ENCODE data around the gene ANO1.

- TF ChIP-seq, protein P1, sequence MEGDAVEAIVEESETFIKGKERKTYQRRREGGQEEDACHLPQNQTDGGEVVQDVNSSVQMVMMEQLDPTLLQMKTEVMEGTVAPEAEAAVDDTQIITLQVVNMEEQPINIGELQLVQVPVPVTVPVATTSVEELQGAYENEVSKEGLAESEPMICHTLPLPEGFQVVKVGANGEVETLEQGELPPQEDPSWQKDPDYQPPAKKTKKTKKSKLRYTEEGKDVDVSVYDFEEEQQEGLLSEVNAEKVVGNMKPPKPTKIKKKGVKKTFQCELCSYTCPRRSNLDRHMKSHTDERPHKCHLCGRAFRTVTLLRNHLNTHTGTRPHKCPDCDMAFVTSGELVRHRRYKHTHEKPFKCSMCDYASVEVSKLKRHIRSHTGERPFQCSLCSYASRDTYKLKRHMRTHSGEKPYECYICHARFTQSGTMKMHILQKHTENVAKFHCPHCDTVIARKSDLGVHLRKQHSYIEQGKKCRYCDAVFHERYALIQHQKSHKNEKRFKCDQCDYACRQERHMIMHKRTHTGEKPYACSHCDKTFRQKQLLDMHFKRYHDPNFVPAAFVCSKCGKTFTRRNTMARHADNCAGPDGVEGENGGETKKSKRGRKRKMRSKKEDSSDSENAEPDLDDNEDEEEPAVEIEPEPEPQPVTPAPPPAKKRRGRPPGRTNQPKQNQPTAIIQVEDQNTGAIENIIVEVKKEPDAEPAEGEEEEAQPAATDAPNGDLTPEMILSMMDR (IDR thresholded peaks at IDR 0.05; ENCODE audit: low read length): no peak
- TF ChIP-seq EZH2phosphoT487 (IDR thresholded peaks at IDR 0.05; ENCODE audit: low read length): no peak
These were observed 11.1 kb upstream of the ANO1 start for GRCh38 chr11:70067036-70067435.
